GM12892 (cell line): ENCODE measurements around the gene MORC4.
A peak's percentile ranks its signal among the peaks of the same experiment; 100 is the strongest.
"Not testable (repeated sequence)": the region's sequence is repeated elsewhere in the genome, so short reads cannot be mapped to it uniquely, and the experiment has no call there.

Experiments used
- DNase-seq: peaks from one replicate; pipeline ENCODE4 v3.0.0; 2011; ENCODE audit not compliant: insufficient read length
- FAIRE-seq: peaks from 2 replicates; lab custom pipeline; 2011; peaks lifted over from hg19 to GRCh38; lab: Jason Lieb, UNC
- POLR2A ChIP-seq: IDR thresholded peaks from 2 replicates; pipeline ENCODE4 v1.6.1; 2011; ENCODE audit warnings: low read depth, low read length, control low read depth
- POLR2AphosphoS5 ChIP-seq: IDR thresholded peaks from 2 replicates; pipeline ENCODE4 v1.6.1; 2011; ENCODE audit warnings: low read depth, low read length, control low read depth
- TAF1 ChIP-seq: IDR thresholded peaks from 2 replicates; pipeline ENCODE4 v1.6.1; 2011; ENCODE audit warnings: low read depth, mild to moderate bottlenecking, control low read depth, low read length, borderline replicate concordance

Gene MORC4

GRCh38 chrX:106976416-106976815 is 23.6 kb downstream of the MORC4 start:
- DNase-seq (no peak), FAIRE-seq (no peak)
- TF ChIP-seq POLR2A (no peak), TAF1 (no peak), POLR2AphosphoS5 (no peak)

- no peak for FAIRE-seq
- no peak for DNase-seq
- no peak for TF ChIP-seq POLR2A
- TF ChIP-seq POLR2AphosphoS5, result no peak
- no peak for TF ChIP-seq TAF1
These were observed 26.4 kb downstream of the MORC4 start for GRCh38 chrX:106973433-106974149.

GRCh38 chrX:106972896-106973295 is 27.1 kb downstream of the MORC4 start:
- FAIRE-seq, result no peak
- TF ChIP-seq POLR2A, result no peak
- no peak for TF ChIP-seq POLR2AphosphoS5
- no peak for DNase-seq

GRCh38 chrX:106966547-106966946 is 33.5 kb downstream of the MORC4 start:
- FAIRE-seq, DNase-seq: not testable (repeated sequence)

- no peak for TF ChIP-seq POLR2A
- no peak for TF ChIP-seq POLR2AphosphoS5
- no peak for TF ChIP-seq TAF1
- DNase-seq (no peak), FAIRE-seq (no peak)
These were observed 35.7 kb downstream of the MORC4 start for GRCh38 chrX:106964290-106964689.

- no peak for FAIRE-seq
These were observed 36.9 kb downstream of the MORC4 start for GRCh38 chrX:106963111-106963510.

GRCh38 chrX:106959901-106960300 is 40.1 kb downstream of the MORC4 start:
- TF ChIP-seq POLR2AphosphoS5 (no peak), POLR2A (no peak), TAF1 (no peak)
- FAIRE-seq, result peak; percentile 51
- no peak for DNase-seq

More at GRCh38 chrX:106963111-106963510, 36.9 kb downstream of the MORC4 start:
- DNase-seq, result no peak
- no peak for TF ChIP-seq POLR2AphosphoS5
- TF ChIP-seq TAF1, result no peak
- TF ChIP-seq POLR2A, result no peak

- DNase-seq, result no peak
- peak; percentile 5 for FAIRE-seq
- TF ChIP-seq TAF1 (no peak), POLR2AphosphoS5 (no peak)
These were observed 42.2 kb downstream of the MORC4 start for GRCh38 chrX:106957856-106958255.

GRCh38 chrX:106955004-106955772 is 44.8 kb downstream of the MORC4 start:
- DNase-seq (no peak), FAIRE-seq (no peak)
- TF ChIP-seq POLR2AphosphoS5, result no peak
- TF ChIP-seq POLR2A, result no peak

- DNase-seq, result no peak
- TF ChIP-seq POLR2AphosphoS5, result no peak
- no peak for FAIRE-seq
These were observed 46.0 kb downstream of the MORC4 start for GRCh38 chrX:106954041-106954440.

- TF ChIP-seq POLR2AphosphoS5, result no peak
- TF ChIP-seq POLR2A, result no peak
- DNase-seq (no peak), FAIRE-seq (no peak)
These were observed 47.0 kb downstream of the MORC4 start for GRCh38 chrX:106952988-106953387.

GRCh38 chrX:106952538-106952937 is 47.5 kb downstream of the MORC4 start:
- no peak for DNase-seq
- FAIRE-seq, result no peak
- TF ChIP-seq POLR2A (no peak), POLR2AphosphoS5 (no peak), TAF1 (no peak)
